GM12873 (cell line): ENCODE results near the gene BTBD2.

ENCODE experiments used
- TF ChIP-seq, protein P1 (sequence below): IDR thresholded peaks from 2 replicates; pipeline ENCODE4 v1.5.1; 2012; ENCODE audit warnings: low read depth, mild to moderate bottlenecking, moderate library complexity, low read length, control low read depth; ENCODE audit not compliant: insufficient read depth; ENCODE audit errors: missing control alignments

The BTBD2 gene

DNA sequence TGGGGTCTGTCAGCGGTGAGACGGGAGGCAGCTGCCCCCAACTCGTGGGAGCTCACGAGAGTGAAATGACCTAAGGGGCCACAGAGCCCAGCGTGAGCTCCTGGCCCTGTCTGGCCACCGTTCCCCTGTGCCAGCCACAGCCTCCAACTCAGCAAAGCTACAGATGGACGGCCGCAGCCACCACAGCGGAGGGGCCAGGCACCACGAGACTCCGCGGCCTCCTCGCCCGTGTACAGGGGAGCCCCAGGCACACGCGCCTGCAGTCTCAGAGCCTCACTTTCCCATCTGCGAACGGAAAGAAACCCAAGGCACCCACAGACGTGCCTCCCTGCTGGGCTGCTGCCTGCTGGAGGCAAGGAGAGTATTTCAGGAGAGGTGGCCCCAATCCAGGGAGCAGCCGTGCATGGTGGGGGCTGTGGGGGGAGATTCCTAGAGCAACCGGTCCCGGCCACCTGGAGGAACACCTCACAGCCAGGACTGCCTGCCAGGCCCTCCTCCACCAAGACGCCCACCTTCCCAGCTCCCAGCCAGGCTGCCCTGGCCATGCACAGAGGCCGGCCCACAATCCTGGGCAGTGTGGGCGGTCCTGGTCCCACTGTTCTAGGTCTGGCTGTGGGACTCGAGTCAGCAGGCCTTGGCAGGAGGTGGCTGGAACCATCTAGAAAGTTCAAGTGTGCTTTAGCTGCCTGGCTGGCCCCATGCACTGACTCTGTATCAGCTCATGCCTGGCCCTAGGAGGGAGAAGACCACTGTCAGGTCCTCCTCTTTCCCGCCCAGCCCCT, 33.6 kb upstream of the BTBD2 start:
- TF ChIP-seq, protein P1, sequence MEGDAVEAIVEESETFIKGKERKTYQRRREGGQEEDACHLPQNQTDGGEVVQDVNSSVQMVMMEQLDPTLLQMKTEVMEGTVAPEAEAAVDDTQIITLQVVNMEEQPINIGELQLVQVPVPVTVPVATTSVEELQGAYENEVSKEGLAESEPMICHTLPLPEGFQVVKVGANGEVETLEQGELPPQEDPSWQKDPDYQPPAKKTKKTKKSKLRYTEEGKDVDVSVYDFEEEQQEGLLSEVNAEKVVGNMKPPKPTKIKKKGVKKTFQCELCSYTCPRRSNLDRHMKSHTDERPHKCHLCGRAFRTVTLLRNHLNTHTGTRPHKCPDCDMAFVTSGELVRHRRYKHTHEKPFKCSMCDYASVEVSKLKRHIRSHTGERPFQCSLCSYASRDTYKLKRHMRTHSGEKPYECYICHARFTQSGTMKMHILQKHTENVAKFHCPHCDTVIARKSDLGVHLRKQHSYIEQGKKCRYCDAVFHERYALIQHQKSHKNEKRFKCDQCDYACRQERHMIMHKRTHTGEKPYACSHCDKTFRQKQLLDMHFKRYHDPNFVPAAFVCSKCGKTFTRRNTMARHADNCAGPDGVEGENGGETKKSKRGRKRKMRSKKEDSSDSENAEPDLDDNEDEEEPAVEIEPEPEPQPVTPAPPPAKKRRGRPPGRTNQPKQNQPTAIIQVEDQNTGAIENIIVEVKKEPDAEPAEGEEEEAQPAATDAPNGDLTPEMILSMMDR, result no peak

DNA sequence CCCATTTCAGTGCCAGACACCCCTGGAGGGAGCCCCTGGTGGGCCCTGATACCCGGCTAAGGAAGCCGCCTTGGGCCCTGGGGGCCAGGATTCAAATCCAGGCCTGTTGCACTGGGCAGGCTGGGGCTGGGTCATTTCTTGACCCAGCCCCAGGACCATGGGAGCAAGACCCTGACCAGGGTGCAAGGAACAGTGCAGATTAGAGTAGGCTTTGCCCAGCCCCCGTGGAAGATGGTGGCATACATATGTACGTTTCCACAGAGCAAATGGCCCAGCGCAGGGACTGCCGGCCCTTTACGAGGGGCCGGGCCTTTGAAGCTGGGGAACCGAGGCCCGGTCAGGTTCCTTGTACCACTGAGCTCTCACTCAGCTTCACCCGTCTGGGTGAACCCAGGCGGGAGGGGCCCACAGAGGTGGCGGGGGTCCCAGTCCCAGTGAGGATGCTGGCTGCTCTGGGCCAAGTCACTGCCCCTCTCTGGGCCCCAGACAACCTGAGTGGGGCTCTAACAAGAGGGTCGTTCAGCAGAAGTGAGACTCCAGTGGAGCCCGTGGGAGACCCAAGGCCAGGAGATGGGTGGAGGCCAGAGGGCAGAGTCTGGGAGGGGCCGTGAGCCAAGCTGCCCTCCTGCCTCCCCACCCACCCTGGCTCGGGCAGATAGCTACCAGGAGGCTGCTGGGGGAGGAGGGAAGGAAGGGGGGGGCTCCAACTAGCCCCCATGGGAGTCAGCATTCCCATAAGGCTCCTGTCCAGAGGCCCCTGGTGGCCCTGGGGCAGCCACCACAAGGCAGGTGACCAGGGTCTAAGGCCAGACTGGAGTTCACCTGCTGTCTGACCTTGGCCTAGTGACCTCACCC, 32.8 kb upstream of the BTBD2 start:
- TF ChIP-seq, protein P1, result no peak

DNA sequence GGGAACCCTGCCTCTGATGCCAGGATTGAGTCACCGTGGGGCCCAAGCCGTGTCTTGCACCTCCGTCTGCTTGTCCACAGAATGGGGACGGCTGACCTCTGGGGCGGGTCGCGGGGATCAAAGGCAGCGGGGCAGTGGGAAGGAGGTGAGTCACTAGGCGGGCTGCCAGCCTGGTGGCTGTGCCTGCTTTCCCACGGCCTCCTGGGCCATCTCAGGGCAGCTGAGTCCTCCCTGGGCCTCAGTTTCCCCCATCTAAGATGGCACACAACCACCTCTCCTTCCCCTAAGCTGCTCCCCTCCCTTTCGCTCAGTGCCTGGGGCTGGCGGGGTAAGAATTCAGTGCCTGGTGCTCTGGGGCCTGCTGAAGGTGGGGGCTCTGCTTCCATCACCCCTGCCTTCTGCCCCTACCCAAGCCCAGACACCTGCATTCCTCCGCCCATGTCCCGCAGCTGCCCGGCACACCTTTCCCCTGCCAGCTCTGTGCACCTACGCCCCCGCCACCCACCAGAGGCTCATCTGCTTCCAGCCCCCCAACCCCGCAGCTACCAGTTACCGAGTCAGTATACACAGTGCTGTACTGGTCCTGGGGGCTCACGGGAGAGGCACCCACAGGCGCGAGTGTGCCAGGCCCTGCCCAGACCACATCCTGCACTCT, 32.1 kb upstream of the BTBD2 start:
- TF ChIP-seq, protein P1, result no peak

DNA sequence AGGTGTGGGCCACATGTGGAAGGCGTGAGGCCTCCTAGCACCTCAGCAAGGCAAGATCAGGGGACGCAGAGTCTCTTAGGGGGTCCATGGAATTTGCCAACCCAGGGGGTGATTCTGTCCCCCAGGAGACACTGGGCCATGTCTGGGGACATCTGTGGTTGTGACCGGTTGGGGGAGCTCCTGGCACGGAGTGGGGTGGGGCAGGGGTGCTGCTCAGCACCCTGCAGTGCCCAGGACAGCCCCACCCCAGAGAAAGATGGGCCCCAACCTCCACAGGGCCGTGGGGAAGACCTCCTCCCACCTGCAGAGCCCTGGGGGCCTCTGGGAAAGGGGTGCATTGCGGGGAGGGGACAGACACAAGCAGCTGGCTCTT, 31.5 kb upstream of the BTBD2 start:
- TF ChIP-seq, protein P1, result no peak

DNA sequence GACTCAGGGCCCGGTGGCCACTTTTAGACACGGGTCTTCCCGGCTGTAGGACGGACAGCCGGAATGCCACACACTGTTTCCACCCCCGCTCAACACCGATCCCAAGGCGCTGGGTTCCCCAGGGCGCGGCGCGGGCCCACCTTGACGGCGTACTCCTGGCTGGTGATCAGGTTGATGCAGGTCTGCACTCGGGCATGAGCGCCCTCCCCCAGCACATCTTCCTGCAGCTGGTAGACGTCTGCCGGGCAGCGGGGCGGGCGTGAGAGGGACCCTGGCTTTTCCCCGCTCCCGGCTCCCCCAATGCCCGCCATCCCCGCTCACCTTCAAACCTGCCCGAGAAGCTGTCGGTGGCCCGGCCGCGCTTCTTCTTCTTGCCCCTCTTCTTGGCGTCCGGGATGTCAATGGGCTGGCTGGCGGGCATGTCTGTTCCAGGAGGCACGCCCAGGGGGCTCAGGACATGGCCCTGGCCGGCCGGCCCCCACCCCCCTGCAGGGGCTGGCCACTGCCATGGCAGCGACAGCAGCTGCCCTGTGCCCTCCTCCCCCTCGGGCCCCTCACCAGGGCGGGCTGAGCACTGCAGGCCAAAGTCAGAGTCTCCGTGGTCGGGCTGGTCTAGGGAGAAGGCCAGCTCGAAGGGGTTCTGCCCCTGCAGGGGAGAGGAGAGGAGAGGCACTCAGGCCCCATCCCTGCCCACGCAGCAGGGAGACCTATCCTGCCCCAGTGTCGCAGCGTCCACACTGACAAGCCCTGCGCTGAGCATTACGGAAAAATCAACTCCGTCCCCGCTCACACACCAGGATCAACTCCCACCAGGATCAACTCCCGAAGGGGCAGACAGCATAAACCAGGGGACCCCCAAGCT, 30.8 kb upstream of the BTBD2 start:
- TF ChIP-seq, protein P1, result no peak

DNA sequence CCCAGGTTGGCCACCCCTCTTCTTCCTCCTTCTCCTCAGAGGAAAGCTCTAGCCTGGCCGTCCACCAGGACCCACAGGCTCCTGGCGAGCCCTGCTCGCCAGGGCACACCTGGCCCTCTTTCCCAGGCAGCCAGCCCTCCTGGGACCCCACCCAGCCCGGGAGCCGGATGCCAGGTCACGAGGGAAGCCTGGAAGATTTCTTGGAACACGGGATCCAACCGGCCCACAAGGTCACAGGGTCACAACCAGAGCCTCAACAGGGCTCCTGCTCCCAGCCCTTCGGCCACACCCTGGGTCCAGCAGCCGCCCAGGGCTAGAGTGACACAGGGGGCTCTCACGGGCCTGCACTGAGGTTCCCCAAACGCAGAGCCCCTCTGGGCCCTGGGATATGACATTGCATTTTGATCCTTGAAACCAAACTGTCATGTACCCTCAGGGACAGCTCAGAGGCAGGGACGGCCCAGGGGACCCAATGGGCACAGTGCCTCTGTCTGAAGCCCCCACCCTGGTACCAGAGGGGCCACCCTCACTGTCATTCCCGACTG, 30.1 kb upstream of the BTBD2 start:
- TF ChIP-seq, protein P1, result no peak
